ENCODE results near the gene LPCAT3.
A peak's percentile ranks its signal among the peaks of the same experiment; 100 is the strongest.

LPCAT3 gene

DNA sequence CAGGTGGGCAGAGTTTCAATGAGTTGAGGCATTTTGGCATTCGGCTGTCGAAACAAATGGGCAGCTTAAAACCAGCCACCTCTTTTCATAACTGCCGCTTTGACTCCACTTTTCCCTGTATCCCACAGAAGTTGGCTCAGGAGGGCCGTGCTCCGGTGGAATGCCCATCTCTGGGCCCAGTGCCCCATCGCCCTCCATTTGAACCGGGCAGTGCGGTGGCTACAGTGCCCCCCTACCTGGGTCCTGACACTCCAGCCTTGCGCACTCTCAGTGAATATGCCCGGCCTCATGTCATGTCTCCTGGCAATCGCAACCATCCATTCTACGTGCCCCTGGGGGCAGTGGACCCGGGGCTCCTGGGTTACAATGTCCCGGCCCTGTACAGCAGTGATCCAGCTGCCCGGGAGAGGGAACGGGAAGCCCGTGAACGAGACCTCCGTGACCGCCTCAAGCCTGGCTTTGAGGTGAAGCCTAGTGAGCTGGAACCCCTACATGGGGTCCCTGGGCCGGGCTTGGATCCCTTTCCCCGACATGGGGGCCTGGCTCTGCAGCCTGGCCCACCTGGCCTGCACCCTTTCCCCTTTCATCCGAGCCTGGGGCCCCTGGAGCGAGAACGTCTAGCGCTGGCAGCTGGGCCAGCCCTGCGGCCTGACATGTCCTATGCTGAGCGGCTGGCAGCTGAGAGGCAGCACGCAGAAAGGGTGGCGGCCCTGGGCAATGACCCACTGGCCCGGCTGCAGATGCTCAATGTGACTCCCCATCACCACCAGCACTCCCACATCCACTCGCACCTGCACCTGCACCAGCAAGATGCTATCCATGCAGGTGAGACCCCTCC, 79.7 kb downstream of the LPCAT3 start:
- no peak for DNase-seq (ENCODE audit: low read depth, low spot score)

DNA sequence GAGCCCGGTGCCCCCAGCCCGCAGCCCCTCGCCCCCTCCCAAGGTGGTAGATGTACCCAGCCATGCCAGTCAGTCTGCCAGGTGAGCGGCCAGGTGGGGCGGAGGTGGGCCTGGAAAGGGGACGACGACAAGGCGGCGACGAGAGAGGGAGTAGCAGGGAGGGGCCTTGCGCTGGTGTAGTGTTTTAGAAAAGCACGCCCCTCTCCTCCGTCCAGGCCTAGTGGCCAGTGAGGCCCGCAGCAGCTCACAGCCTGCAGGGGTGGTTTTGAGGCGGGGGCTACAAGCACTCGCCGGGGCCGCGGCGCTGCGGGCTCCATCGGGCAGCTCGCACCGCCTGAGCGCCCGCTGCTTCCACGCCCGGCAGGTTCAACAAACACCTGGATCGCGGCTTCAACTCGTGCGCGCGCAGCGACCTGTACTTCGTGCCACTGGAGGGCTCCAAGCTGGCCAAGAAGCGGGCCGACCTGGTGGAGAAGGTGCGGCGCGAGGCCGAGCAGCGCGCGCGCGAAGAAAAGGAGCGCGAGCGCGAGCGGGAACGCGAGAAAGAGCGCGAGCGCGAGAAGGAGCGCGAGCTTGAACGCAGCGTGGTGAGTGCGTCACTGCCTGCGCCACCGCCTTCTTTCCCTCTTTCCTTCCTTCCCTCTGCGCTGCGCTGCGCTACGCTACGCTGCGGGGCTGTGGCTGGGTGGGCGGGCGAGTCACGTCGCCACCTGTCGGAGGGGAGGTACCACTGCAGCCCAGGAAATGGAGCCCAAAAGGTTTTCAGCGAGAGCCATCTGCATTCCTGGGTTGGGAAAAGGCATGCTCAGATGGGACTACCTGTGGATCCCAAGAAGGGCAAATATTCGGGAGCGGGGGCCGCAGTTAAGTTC, 80.6 kb downstream of the LPCAT3 start:
- peak; percentile 93 for DNase-seq (ENCODE audit: low read depth, low spot score)

DNA sequence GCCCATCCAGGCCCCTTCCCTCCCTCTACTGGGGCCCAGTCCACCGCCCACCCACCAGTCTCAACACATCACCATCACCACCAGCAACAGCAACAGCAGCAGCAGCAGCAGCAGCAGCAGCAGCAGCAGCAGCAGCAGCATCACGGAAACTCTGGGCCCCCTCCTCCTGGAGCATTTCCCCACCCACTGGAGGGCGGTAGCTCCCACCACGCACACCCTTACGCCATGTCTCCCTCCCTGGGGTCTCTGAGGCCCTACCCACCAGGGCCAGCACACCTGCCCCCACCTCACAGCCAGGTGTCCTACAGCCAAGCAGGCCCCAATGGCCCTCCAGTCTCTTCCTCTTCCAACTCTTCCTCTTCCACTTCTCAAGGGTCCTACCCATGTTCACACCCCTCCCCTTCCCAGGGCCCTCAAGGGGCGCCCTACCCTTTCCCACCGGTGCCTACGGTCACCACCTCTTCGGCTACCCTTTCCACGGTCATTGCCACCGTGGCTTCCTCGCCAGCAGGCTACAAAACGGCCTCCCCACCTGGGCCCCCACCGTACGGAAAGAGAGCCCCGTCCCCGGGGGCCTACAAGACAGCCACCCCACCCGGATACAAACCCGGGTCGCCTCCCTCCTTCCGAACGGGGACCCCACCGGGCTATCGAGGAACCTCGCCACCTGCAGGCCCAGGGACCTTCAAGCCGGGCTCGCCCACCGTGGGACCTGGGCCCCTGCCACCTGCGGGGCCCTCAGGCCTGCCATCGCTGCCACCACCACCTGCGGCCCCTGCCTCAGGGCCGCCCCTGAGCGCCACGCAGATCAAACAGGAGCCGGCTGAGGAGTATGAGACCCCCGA, 81.4 kb downstream of the LPCAT3 start:
- DNase-seq (ENCODE audit: low read depth, low spot score) = no peak

DNA sequence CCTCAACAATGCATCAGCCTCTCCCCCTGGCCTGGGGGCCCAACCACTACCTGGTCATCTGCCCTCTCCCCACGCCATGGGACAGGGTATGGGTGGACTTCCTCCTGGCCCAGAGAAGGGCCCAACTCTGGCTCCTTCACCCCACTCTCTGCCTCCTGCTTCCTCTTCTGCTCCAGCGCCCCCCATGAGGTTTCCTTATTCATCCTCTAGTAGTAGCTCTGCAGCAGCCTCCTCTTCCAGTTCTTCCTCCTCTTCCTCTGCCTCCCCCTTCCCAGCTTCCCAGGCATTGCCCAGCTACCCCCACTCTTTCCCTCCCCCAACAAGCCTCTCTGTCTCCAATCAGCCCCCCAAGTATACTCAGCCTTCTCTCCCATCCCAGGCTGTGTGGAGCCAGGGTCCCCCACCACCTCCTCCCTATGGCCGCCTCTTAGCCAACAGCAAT, 82.1 kb downstream of the LPCAT3 start:
- DNase-seq (ENCODE audit: low read depth, low spot score) = no peak

DNA sequence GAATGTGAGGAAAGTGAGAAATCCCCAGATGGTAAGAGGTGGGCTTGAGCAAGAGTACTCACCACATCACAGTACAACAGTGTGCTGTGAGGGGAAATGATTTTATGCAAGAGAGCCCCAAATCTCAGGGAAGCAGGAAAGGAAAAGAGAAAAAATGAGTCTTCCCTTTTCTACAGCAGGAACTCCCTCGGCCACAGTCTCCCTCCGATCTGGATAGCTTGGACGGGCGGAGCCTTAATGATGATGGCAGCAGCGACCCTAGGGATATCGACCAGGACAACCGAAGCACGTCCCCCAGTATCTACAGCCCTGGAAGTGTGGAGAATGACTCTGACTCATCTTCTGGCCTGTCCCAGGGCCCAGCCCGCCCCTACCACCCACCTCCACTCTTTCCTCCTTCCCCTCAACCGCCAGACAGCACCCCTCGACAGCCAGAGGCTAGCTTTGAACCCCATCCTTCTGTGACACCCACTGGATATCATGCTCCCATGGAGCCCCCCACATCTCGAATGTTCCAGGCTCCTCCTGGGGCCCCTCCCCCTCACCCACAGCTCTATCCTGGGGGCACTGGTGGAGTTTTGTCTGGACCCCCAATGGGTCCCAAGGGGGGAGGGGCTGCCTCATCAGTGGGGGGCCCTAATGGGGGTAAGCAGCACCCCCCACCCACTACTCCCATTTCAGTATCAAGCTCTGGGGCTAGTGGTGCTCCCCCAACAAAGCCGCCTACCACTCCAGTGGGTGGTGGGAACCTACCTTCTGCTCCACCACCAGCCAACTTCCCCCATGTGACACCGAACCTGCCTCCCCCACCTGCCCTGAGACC, 82.7 kb downstream of the LPCAT3 start:
- DNase-seq (ENCODE audit: low read depth, low spot score) = no peak

DNA sequence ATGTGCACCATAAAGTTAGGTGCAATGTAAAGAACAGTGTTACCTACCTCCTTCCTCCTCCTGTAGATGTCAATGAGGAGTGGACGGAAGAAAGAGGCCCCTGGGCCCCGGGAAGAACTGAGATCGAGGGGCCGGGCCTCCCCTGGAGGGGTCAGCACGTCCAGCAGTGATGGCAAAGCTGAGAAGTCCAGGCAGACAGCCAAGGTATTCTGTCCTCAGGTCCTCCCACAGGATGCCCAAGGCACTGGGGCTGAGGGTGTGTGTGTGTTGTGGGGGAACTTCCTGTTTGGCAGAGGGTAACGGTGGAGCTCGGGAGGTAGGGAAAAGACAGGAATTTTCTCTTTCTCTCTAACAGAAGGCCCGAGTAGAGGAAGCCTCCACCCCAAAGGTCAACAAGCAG, 84.2 kb downstream of the LPCAT3 start:
- DNase-seq (ENCODE audit: low read depth, low spot score) = no peak

DNA sequence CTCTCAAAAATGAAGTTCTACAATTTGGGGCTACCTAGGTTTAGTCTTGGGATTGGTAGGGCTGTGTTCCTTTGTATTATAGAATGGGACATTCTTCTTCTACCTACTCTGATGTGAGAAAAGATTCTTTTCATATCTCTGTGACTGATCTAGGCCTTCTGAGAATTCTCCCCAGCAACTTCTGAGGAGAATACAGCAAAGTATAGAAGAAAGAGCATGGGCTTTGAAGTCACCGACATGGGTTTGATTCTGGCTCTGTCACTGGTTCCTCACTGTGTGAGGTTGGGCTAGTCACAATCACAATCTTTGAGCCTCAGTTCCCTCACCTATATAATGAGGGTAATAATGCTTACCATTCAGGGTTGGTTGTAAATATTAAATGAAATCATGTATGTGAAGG, 85.5 kb downstream of the LPCAT3 start:
- DNase-seq (ENCODE audit: low read depth, low spot score) = no peak

DNA sequence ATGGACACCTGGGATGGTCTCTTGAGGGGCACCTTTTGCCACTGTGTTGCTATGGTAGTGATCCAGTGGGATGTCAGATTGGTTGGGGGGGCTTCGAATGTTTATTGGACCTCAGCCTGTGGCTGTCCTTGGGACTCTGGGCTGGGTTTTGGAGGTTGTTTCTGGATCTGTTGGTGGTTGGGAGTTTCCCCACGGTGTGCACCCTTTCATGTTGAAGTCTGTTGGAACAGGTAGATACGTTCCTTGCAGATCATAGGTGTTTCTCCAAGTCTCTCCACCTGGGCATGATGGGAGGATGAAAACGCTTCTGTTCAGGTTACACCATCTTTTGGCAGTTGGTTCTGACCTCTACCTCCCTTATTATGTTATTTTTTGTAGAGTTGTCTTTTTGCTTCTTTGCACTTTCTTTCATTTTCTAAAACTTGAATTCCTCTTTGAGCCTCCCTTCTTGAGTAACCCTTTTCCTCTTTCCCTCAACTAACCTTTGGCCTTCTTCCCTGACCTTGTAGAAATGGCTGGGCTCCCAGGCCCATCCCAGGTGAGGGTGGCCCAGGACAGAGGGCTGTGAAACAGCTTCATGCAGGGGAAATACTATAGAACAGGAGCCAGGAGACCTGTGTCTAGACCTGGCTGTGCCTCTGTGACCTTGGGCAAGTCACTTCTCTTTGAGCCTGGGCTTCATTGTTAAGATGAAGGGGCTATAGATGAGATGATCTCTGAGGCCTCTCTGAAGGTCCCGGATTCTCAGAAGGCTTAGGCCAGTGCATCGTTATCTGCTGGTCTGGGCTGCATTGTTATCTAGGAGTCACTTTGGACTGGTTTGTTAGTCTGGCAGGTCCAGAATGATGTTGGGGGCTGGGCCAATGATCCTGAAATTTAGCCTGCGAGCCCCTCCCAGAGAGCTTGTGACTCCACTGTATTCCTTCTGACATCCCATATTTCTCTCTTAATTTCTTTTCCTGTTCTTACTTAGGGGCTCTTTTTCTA, 88.5 kb downstream of the LPCAT3 start:
- no peak for DNase-seq (ENCODE audit: low read depth, low spot score)

DNA sequence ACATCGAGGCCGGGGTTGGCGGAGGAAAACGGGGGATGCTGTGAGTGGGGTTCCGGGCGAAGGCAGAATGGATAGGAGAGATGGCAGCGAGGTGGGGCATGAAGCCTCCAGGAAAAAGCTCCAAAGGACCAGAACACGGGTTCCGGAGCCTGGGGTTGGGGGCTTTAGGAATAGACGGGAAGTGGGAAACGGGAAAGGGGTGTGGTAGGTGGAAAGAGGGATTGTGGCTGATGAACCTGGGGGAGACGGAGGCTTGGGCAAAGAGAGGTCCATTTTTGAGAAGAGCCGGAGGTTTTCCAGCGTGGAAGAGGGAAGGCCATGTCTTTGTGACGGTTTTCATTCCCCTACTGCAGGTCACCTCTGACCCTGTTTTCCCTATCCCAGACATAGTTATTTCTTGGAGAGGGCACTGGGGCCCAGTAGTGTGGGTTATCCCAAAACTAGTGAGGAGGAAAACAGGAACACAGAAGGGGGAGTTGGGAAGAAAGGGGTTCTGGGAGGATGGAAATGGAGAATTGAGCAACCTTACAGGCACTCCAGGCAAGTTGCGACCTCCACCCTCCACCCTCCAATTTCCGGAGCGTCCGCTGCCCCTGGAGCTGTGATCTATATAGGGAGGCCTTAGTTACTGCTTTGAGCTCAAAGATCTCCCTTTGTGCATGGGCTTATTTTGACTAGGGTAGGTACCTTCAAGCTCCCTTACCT, 89.4 kb downstream of the LPCAT3 start:
- DNase-seq (ENCODE audit: low read depth, low spot score) = no peak

DNA sequence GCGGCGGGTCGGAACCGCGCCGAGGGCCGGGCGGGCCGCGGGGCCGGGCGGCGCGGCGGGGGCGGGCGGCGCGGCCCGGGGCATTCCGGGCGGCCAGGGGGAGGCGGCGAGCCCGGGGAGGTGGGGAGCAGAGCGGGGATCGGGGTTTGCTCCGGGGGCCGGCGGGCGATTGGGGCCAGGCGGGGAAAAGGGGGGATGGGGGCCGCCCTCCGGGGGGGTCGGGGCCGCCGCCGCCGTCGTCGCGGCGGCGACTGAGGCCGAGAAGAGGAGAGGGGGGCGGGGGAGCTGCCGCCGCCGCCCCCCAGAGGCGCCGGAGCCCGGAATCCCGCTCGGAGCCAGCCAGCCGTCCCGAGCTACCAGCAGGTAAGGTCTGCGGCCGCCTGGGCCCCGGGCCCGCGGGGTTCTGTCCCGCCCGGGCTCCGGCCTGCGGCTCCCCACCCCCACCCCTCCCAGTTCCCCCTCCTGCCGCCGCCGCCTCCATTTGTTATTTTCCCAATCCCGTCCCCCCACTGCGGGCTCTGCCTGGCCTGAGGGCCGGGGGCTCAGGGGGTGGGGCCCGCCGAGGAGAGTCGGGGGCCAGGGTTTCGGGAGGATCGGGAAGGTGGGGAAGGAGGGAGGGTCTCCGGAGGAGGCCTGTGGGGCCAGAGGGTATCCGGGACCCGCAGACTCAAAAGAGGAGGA, 90.1 kb downstream of the LPCAT3 start:
- DNase-seq (ENCODE audit: low read depth, low spot score) = no peak

DNA sequence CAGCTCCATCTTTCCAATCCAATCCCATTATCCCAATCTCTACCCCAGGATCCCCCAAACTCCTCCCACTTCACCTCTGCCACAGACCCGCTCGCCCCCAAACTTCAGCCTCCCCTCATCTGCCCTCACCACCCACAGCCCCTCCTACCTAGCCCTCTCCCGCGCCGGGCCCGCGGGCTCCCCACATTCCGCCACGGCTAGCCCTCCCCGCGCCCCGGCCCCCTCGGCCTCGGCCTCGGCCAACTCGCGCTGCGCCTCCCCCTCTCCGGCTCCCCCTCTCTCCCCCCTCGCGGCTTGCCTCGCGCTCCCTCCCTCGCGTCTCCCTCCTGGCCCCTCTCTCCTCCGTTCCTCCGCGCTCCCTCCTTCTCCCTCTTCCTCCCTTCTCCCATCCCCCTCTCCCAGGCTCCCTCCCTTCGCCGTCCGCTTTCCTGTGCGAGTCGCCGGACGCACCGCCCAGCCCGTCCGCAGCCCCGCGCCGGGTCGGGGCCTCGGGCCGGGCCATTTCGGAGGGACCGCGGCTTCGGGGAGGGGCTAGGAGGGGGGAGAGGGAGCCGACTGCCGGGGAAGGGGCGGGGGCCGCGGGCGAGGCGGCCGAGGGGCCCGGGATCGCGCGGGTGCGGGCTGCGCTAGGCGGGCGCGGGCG, 90.8 kb downstream of the LPCAT3 start, which contains the start of gene ATN1:
Gene ATN1, plus strand, starts transcription at position 581 of the 643 bp plus-strand sequence. CDS start 6,043 bp downstream, outside the sequence.
- DNase-seq (ENCODE audit: low read depth, low spot score) = no peak

Data from brain pericyte (primary cell).